Left lung (tissue), 10 donors: ENCODE data around the gene APOA1. TPM values are rescaled to one million over a fixed set of nuclear protein-coding genes. Genes with fewer than 3 reads are reported as not detected.
A peak's percentile ranks its signal among the peaks of the same experiment; 100 is the strongest.

Experiments
- ATAC-seq: fragments of 200-7000 bp; cut with Tn5 transposase; one replicate; pipeline ENCODE4 v1.9.1; 2020; ENCODE audit warnings: moderate library complexity
- DNase-seq, 4 donors: peaks; one replicate each; pipeline ENCODE4 v3.0.0-alpha.2; 2013 to 2020
- H3K27ac ChIP-seq, 2 donors: fragments of 200-600 bp; sonication (generic) in 1 of 2; one replicate each; pipeline versions ENCODE4 v1.5.0 to v1.8.0; 2020 to 2021
- H3K27me3 ChIP-seq, 2 donors: fragments of 200-600 bp; sonication (generic) in 1 of 2; one replicate each; pipeline versions ENCODE4 v1.5.0 to v1.8.0; 2020 to 2021
- H3K36me3 ChIP-seq, 2 donors: fragments of 200-600 bp; sonication (generic) in 1 of 2; one replicate each; pipeline versions ENCODE4 v1.5.0 to v1.8.0; 2020 to 2021
- H3K4me1 ChIP-seq, 2 donors: fragments of 200-600 bp; one replicate each; pipeline ENCODE4 v1.8.0; 2021
- H3K4me3 ChIP-seq, 2 donors: fragments of 200-600 bp; sonication (generic) in 1 of 2; one replicate each; pipeline versions ENCODE4 v1.5.0 to v1.8.0; 2020 to 2021; ENCODE audit warnings: mild to moderate bottlenecking in 1 of 2
- H3K9me3 ChIP-seq, 2 donors: fragments of 200-600 bp; sonication (generic) in 1 of 2; one replicate each; pipeline versions ENCODE4 v1.5.0 to v1.8.0; 2020 to 2021
- intact Hi-C, 2 donors: fragments of 100-400 bp; cut with DNase I; formaldehyde crosslinking; loops; one replicate each; pipeline versions ENCODE4 v1.11.2 to v1.14.2; 2022
- polyA plus RNA-seq, 6 donors: library from polyadenylated mRNA; unstranded; fragments of 120-200 nt; gene quantifications; one replicate each; pipeline ENCODE4 v1.2.1, GENCODE V29; 2013; ENCODE audit not compliant: insufficient read length in 6 of 6
- total RNA-seq, 2 donors: library from RNA; stranded (reverse); fragmentation: NEBNext Ultra II Directional; extraction: Animal tissue kit (Norgen Biotek cat#: 25700); gene quantifications; one replicate each; pipeline ENCODE4 v1.2.1, GENCODE V29; 2021
- TF ChIP-seq, protein P1 (sequence below), 2 donors: fragments of 200-600 bp; sonication (generic) in 1 of 2; IDR thresholded peaks; one replicate each; pipeline versions ENCODE4 v1.5.0 to v1.8.0; 2021; ENCODE audit warnings: antibody characterized with exemption in 2 of 2
- donor health status: DM: no; HTN: yes; CAD: no.
- donor health status: DM: no; HTN: no; CAD: no.

Gene APOA1
- total and polyA plus RNA-seq, 8 donors = 0.50 to 13.4 (median 4.7) TPM

DNA sequence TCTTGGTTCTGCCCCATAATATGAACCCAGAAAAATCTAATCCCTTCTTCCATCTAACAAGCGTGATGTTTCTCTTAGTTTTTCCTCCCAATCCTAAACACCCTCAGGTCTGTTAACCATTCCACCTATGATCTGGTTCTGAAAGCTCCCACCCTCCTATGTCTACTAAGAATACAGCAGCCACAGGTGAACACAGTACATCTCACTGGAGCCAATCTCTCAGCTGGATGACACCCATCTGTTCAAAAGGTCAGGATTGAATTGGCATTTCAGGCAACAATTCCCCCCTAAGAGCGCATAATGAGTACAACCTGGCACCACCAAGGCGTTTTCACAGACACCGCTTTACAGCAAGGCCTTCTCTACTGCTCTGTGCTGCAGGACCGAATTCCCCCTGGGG lies 19.0 kb upstream of the APOA1 start:
- Histone ChIP-seq H3K27me3 (no peaks in the 10 kb centered on the region), H3K27ac (no peak overlapping the region), H3K9me3 (no peaks in the 10 kb centered on the region), H3K36me3 (peaks cover 0 to 55% of the 10 kb centered on the region in 2 donors), H3K4me1 (peaks cover 17 to 42% of the 10 kb centered on the region in 2 donors), H3K4me3 (no peak overlapping the region)
- no peak for ATAC-seq
- TF ChIP-seq, protein P1, sequence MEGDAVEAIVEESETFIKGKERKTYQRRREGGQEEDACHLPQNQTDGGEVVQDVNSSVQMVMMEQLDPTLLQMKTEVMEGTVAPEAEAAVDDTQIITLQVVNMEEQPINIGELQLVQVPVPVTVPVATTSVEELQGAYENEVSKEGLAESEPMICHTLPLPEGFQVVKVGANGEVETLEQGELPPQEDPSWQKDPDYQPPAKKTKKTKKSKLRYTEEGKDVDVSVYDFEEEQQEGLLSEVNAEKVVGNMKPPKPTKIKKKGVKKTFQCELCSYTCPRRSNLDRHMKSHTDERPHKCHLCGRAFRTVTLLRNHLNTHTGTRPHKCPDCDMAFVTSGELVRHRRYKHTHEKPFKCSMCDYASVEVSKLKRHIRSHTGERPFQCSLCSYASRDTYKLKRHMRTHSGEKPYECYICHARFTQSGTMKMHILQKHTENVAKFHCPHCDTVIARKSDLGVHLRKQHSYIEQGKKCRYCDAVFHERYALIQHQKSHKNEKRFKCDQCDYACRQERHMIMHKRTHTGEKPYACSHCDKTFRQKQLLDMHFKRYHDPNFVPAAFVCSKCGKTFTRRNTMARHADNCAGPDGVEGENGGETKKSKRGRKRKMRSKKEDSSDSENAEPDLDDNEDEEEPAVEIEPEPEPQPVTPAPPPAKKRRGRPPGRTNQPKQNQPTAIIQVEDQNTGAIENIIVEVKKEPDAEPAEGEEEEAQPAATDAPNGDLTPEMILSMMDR (IDR thresholded peaks at IDR 0.05) = no peak
- intact Hi-C loops = no loop called here
- DNase-seq = no peak

DNA sequence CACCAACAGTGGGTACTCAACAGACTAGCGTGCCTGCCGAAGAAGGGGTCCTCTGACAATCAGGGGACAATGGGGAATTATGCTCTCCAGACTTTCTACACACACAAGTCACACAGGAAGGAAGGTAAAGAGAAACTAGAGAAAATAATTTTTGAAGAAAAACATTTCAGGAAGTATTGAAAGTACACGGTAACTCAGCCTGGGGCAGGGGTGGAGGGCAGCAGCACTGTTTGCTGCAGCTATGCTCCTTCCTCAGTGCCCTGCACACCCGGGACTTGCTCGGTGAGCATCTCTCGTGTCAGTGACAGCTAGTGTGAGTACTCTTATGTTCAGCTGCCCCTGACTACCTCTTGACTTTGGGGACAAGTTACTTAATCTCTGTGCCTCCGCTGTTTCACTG lies 18.0 kb upstream of the APOA1 start:
- Histone ChIP-seq H3K27ac (no peak overlapping the region), H3K9me3 (no peaks in the 10 kb centered on the region), H3K4me1 (peaks cover 17 to 52% of the 10 kb centered on the region in 2 donors), H3K27me3 (no peaks in the 10 kb centered on the region), H3K4me3 (no peak overlapping the region), H3K36me3 (peaks cover 0 to 45% of the 10 kb centered on the region in 2 donors)
- intact Hi-C loops = no loop called here
- DNase-seq (no peak), ATAC-seq (no peak)
- TF ChIP-seq, protein P1 (IDR thresholded peaks at IDR 0.05) = no peak

DNA sequence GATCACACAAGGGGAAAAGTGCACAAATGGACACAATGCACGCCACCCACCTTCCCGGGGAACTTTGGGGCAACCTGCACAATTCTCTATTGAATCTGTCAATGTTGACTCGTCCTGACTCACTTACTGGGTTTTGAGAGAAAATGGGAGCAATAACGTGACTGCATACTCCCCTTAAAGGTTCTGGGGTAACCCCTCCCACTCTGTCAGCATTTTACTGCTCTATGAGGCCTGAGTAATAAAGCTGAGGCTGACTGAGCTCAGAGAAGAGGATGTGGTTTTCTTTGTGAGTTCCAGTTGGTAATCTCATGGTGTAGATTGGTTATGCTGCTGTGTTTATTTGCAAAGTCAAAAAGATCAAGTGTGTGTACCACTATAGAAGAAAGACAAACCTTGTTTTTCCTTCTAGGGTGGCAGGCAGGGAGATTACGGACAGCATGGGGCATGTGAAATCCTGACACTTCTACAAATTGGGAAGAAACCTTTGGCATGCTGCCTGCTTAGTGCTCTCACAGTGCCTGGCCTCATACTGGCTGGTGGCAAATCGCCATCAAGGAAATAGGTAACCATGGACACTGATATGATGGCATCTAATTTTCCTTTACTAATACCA lies 16.1 kb upstream of the APOA1 start:
- H3K27ac ChIP-seq = peak overlapping the region in 1 of 2 donors; percentile 61
- no peak overlapping the region for H3K4me3 ChIP-seq
- ATAC-seq (peak; percentile 77), DNase-seq (no peak)
- intact Hi-C loops = no loop called here
- peaks cover 17 to 54% of the 10 kb centered on the region in 2 donors for H3K4me1 ChIP-seq
- no peaks in the 10 kb centered on the region for H3K9me3 ChIP-seq
- no peaks in the 10 kb centered on the region for H3K27me3 ChIP-seq
- TF ChIP-seq, protein P1 (IDR thresholded peaks at IDR 0.05) = no peak
- peaks cover 0 to 36% of the 10 kb centered on the region in 2 donors for H3K36me3 ChIP-seq

DNA sequence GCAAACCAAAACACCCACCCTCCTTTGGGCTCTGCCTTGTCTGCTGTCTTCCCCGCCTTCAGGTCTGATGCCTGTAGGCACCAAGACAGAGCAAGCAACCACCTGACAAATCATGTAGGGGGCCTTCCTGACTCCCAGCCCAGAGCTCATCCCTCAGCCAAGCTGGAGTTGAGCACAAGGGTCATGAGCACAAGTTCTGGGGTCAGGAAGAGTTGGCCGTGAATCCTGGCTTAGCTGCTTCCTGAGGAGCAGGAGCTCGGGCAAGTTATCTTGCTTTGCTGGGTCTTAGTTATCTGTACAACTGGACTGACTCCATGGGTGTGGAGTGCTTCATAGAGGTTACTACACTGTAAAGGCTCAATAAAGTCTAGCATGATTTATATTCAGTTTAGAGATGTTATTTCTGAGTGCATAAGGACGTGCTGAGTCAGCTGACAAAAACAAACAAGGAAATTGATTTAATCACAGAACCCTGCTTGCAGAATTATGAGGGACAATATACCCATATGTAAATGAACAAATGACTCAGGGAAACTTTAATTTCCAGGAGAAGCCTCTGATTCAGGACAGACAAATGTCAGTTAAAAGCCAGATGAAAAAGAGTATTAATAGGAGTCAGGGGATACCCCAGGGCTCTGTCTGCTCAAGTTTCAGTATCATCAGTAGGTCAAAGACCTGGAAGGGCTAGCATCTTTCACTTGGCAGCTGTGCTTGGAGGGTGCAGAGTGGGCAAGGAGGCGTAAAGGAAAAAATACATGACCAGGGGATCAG lies 15.0 kb upstream of the APOA1 start:
- DNase-seq (no peak), ATAC-seq (peak; percentile 18)
- Histone ChIP-seq H3K4me3 (no peak overlapping the region), H3K27me3 (no peaks in the 10 kb centered on the region), H3K4me1 (peaks cover 17 to 54% of the 10 kb centered on the region in 2 donors), H3K27ac (peak overlapping the region in 1 of 2 donors; percentile 61), H3K9me3 (no peaks in the 10 kb centered on the region), H3K36me3 (peaks cover 0 to 36% of the 10 kb centered on the region in 2 donors)
- TF ChIP-seq, protein P1 (IDR thresholded peaks at IDR 0.05) = no peak
- intact Hi-C loops = no loop called here

DNA sequence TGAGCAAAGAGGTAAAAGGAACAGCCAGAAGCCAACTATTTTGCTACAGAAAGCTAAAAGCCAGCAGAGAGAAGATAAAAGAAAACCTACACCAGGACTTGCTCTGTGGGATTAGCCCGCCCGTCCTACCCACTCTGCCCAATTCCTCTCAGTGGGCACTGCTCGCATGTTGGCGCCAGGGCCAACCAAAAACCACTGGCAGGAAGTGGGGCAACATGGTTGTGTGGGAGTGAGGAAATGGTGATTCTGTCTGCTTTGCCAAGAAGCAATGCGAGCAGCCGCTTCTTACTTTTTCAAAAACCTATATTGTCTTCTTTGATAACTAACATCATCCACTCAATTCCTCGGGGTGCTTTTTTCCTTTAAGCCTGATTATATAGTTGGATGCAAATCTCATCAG lies 14.2 kb upstream of the APOA1 start:
- Histone ChIP-seq H3K27ac (peak overlapping the region in 1 of 2 donors; percentile 61), H3K36me3 (peaks cover 0 to 41% of the 10 kb centered on the region in 2 donors), H3K27me3 (no peaks in the 10 kb centered on the region), H3K9me3 (no peaks in the 10 kb centered on the region), H3K4me3 (no peak overlapping the region), H3K4me1 (peaks cover 17 to 54% of the 10 kb centered on the region in 2 donors)
- ATAC-seq (peak; percentile 9), DNase-seq (peak in 1 of 4 donors; percentile 83)
- TF ChIP-seq, protein P1 (IDR thresholded peaks at IDR 0.05) = no peak
- intact Hi-C loops = no loop called here
